Mesothelial cell of epicardium (in vitro differentiated cells): ENCODE data around the gene CABP1. TPM values are rescaled to one million over a fixed set of nuclear protein-coding genes. Genes with fewer than 3 reads are reported as not detected.

Experiments used
- DNase-seq, 2 experiments: peaks; one replicate each; pipeline ENCODE4 v3.0.0; 2021; ENCODE audit warnings: low spot score in 2 of 2; ENCODE audit not compliant: unreplicated experiment in 2 of 2
- H3K27ac Mint-ChIP-seq: 2 replicates; pipeline ENCODE4 v1.8.0; 2021; ENCODE audit warnings: mixed read lengths
- H3K27me3 Mint-ChIP-seq: 2 replicates; pipeline ENCODE4 v1.8.0; 2021; ENCODE audit warnings: low read depth, mixed read lengths
- H3K36me3 Mint-ChIP-seq: 2 replicates; pipeline ENCODE4 v1.8.0; 2021; ENCODE audit warnings: mixed read lengths
- H3K4me1 Mint-ChIP-seq: 2 replicates; pipeline ENCODE4 v1.8.0; 2021; ENCODE audit warnings: mixed read lengths
- H3K4me3 Mint-ChIP-seq: 2 replicates; pipeline ENCODE4 v1.8.0; 2021; ENCODE audit warnings: mild to moderate bottlenecking, moderate library complexity, mixed read lengths
- H3K9me3 Mint-ChIP-seq: 2 replicates; pipeline ENCODE4 v1.8.0; 2021; ENCODE audit warnings: mixed read lengths
- total RNA-seq: library from RNA; stranded (reverse); gene quantifications from 3 replicates; pipeline ENCODE4 v1.2.1, GENCODE V29; 2021
- TF ChIP-seq, protein P1 (sequence below): fragments of 200-600 bp; sonication (generic); IDR thresholded peaks from one replicate; pipeline ENCODE4 v1.5.0; 2021; ENCODE audit warnings: antibody characterized with exemption; ENCODE audit not compliant: unreplicated experiment

The CABP1 gene
- 0.43 to 1.1 TPM (median 0.55 TPM) in 3 replicates for total RNA-seq

DNA sequence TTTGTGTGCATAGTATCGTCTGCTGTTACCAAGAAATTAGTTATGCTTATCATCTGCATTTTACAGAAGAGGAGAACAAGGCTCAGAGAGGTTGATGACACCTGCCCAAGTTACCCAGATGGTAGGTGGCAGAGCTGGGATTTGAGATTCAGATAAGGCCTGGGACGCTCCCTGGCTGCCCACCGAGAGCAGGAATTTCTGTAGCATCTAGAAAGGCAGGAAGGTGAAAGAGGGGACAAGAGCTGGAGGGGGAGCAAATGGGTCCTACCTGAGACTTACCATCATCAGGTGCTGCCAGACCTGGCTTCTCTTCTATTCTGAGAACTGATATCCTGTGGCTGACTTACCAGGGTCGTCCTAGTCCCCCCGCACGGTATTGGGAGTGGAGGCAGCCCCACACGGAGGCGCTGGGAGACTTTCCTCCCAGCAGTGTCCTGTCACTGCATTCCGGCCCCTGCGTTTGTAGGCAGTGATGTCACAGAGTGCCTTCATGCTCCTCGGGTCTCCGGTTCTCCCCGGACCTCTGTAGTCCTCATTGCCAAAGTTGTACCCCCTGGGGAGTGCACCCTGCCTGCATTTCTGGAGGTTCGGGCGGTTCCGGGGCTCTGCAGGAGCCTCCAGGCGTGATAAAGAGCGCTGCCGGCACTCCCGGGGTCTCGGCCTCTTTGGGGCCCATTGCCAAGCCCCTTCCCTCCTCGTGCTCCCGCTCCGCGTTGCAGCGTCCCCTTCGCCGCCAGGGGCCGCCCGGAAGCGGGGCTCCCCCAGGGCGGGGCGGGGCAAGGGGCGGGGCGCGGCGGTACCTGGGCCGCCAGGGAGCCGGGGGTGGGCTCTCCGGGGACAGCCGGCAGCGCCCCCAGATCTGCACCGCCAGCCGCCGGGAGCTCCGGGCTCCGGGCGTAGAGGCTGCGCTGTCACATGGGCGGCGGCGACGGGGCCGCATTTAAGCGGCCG is at the start of gene CABP1:
Gene CABP1, plus strand, starts transcription at position 856 of the 951 bp plus-strand sequence. Its CDS starts 60 bp downstream, at position 916.
- TF ChIP-seq, protein P1, sequence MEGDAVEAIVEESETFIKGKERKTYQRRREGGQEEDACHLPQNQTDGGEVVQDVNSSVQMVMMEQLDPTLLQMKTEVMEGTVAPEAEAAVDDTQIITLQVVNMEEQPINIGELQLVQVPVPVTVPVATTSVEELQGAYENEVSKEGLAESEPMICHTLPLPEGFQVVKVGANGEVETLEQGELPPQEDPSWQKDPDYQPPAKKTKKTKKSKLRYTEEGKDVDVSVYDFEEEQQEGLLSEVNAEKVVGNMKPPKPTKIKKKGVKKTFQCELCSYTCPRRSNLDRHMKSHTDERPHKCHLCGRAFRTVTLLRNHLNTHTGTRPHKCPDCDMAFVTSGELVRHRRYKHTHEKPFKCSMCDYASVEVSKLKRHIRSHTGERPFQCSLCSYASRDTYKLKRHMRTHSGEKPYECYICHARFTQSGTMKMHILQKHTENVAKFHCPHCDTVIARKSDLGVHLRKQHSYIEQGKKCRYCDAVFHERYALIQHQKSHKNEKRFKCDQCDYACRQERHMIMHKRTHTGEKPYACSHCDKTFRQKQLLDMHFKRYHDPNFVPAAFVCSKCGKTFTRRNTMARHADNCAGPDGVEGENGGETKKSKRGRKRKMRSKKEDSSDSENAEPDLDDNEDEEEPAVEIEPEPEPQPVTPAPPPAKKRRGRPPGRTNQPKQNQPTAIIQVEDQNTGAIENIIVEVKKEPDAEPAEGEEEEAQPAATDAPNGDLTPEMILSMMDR = peak; percentile 41
- Mint-ChIP-seq H3K27ac (no peak within 1 kb of the TSS), H3K36me3 (no peaks in the 10 kb centered on the region), H3K9me3 (no peaks in the 10 kb centered on the region), H3K4me3 (peak within 1 kb of the TSS; percentile 64), H3K27me3 (peaks cover 75% of the 10 kb centered on the region), H3K4me1 (peaks cover 5% of the 10 kb centered on the region)
- peak; percentile 39 to 57 for DNase-seq

DNA sequence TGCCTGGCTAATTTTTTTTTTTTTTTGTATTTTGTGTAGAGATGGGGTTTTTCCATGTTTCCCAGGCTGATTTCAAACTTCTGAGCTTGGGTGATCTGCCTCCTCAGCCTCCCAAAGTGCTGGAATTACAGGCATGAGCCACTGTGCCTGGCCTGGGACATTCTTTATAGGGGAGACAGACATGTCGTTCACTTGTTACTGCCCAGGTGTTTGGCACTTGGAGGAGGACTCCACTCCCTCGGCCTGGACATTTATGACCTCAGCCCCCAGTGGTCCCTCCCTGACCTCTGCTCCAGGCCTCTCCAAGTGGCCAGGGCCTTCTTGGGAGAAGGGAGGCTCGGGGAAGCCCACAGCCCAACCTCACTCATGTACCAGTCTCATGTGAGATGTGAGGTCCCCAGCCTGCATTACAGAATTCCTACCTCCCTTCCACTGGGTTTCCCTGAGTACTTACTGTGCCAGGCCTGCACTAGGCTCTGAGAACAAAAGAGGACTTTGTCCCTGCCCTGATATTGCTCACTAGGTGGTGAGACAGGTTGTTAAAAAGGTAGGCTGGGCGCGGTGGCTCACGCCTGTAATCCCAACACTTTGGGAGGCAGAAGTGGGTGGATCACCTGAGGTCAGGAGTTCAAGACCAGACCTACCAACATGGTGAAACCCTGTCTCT is 49.6 kb upstream of the CABP1 start:
- no peaks in the 10 kb centered on the region for H3K36me3 Mint-ChIP-seq
- H3K4me1 Mint-ChIP-seq = no peaks in the 10 kb centered on the region
- TF ChIP-seq, protein P1 = no peak
- DNase-seq = no peak
- H3K27me3 Mint-ChIP-seq = peaks cover 18% of the 10 kb centered on the region
- no peaks in the 10 kb centered on the region for H3K9me3 Mint-ChIP-seq
- H3K27ac Mint-ChIP-seq = no peak overlapping the region
- no peak overlapping the region for H3K4me3 Mint-ChIP-seq

GRCh38 chr12:120592121-120593049 is 48.0 kb upstream of the CABP1 start:
- H3K4me1 Mint-ChIP-seq = no peaks in the 10 kb centered on the region
- H3K36me3 Mint-ChIP-seq = no peaks in the 10 kb centered on the region
- DNase-seq = no peak
- H3K27me3 Mint-ChIP-seq = peaks cover 8% of the 10 kb centered on the region
- H3K9me3 Mint-ChIP-seq = no peaks in the 10 kb centered on the region
- H3K27ac Mint-ChIP-seq = no peak overlapping the region
- H3K4me3 Mint-ChIP-seq = no peak overlapping the region
- TF ChIP-seq, protein P1 = no peak

DNA sequence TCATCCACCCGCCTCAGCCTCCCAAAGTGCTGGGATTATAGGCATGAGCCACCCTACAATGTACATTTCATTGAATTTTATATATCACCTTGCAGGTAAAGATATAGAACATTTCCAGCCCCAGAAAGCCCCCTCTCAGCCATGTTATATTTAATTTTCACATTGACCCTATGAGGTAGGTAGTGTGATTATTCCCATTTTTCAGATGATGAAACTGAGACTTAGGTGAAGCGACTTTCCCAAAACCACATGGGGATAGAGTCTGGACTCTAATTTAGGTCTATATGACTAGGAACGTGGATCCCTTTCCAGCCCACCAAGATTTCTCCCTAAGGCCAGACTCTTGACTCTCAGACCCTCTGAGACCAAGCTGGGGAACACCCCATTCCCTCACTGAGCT is 43.5 kb upstream of the CABP1 start:
- Mint-ChIP-seq H3K36me3 (no peaks in the 10 kb centered on the region), H3K27me3 (peaks cover 12% of the 10 kb centered on the region), H3K9me3 (no peaks in the 10 kb centered on the region), H3K4me3 (no peak overlapping the region), H3K27ac (no peak overlapping the region), H3K4me1 (no peaks in the 10 kb centered on the region)
- no peak for DNase-seq
- TF ChIP-seq, protein P1 = no peak

- Mint-ChIP-seq H3K9me3 (no peaks in the 10 kb centered on the region), H3K4me1 (no peaks in the 10 kb centered on the region), H3K27me3 (peaks cover 12% of the 10 kb centered on the region), H3K4me3 (no peak overlapping the region), H3K36me3 (no peaks in the 10 kb centered on the region), H3K27ac (no peak overlapping the region)
- TF ChIP-seq, protein P1 = no peak
- no peak for DNase-seq
Measured at GRCh38 chr12:120597861-120598260, 42.6 kb upstream of the CABP1 start.
